Neural crest cell (in vitro differentiated cells): Measurements from ENCODE around the gene NATD1. TPM values are rescaled to one million over a fixed set of nuclear protein-coding genes. Genes with fewer than 3 reads are reported as not detected.

ENCODE experiments used
- DNase-seq: peaks from one replicate; pipeline ENCODE4 v3.0.0; 2021; ENCODE audit warnings: low read depth, mixed read lengths, low spot score
- H3K27ac Mint-ChIP-seq: one replicate; pipeline ENCODE4 v1.8.0; 2021; ENCODE audit warnings: mild to moderate bottlenecking, mixed read lengths; ENCODE audit not compliant: unreplicated experiment
- H3K27me3 Mint-ChIP-seq: 2 replicates; pipeline ENCODE4 v1.8.0; 2021; ENCODE audit warnings: low read depth, mild to moderate bottlenecking, mixed read lengths
- H3K36me3 Mint-ChIP-seq: 2 replicates; pipeline ENCODE4 v1.8.0; 2021; ENCODE audit warnings: low read depth, mild to moderate bottlenecking, mixed read lengths
- H3K4me1 Mint-ChIP-seq: 2 replicates; pipeline ENCODE4 v1.8.0; 2021; ENCODE audit warnings: mixed read lengths
- H3K4me3 Mint-ChIP-seq: one replicate; pipeline ENCODE4 v1.8.0; 2021; ENCODE audit warnings: mild to moderate bottlenecking, mixed read lengths
- H3K9me3 Mint-ChIP-seq: 2 replicates; pipeline ENCODE4 v1.8.0; 2021; ENCODE audit warnings: mixed read lengths
- total RNA-seq: library from RNA; stranded (reverse); gene quantifications from 2 replicates; pipeline ENCODE4 v1.2.1, GENCODE V29; 2021
- TF ChIP-seq, protein P1 (sequence below): fragments of 200-600 bp; sonication (generic); conservative IDR thresholded peaks from 2 replicates; pipeline ENCODE4 v1.5.0; 2021; ENCODE audit warnings: antibody characterized with exemption, mild to moderate bottlenecking

The NATD1 gene
- total RNA-seq, 1 donor from 2014 or later, result 6.7 TPM

- H3K4me3 Mint-ChIP-seq, result peak within 1 kb of the TSS; percentile 87
- TF ChIP-seq, protein P1, sequence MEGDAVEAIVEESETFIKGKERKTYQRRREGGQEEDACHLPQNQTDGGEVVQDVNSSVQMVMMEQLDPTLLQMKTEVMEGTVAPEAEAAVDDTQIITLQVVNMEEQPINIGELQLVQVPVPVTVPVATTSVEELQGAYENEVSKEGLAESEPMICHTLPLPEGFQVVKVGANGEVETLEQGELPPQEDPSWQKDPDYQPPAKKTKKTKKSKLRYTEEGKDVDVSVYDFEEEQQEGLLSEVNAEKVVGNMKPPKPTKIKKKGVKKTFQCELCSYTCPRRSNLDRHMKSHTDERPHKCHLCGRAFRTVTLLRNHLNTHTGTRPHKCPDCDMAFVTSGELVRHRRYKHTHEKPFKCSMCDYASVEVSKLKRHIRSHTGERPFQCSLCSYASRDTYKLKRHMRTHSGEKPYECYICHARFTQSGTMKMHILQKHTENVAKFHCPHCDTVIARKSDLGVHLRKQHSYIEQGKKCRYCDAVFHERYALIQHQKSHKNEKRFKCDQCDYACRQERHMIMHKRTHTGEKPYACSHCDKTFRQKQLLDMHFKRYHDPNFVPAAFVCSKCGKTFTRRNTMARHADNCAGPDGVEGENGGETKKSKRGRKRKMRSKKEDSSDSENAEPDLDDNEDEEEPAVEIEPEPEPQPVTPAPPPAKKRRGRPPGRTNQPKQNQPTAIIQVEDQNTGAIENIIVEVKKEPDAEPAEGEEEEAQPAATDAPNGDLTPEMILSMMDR, result no peak
- H3K27me3 Mint-ChIP-seq, result peaks cover 19% of the 10 kb centered on the region
- H3K9me3 Mint-ChIP-seq, result no peaks in the 10 kb centered on the region
- peak; percentile 97 for DNase-seq
- peaks cover 18% of the 10 kb centered on the region for H3K4me1 Mint-ChIP-seq
- no peaks in the 10 kb centered on the region for H3K36me3 Mint-ChIP-seq
- H3K27ac Mint-ChIP-seq, result peak within 1 kb of the TSS; percentile 83
Measured at GRCh38 chr17:21284319-21285163, 31.3 kb upstream of the NATD1 start, which contains the start of gene MAP2K3. TSS of gene MAP2K3 (plus strand) at chr17:21284711. CDS start at chr17:21284921, 210 bp downstream.

DNA sequence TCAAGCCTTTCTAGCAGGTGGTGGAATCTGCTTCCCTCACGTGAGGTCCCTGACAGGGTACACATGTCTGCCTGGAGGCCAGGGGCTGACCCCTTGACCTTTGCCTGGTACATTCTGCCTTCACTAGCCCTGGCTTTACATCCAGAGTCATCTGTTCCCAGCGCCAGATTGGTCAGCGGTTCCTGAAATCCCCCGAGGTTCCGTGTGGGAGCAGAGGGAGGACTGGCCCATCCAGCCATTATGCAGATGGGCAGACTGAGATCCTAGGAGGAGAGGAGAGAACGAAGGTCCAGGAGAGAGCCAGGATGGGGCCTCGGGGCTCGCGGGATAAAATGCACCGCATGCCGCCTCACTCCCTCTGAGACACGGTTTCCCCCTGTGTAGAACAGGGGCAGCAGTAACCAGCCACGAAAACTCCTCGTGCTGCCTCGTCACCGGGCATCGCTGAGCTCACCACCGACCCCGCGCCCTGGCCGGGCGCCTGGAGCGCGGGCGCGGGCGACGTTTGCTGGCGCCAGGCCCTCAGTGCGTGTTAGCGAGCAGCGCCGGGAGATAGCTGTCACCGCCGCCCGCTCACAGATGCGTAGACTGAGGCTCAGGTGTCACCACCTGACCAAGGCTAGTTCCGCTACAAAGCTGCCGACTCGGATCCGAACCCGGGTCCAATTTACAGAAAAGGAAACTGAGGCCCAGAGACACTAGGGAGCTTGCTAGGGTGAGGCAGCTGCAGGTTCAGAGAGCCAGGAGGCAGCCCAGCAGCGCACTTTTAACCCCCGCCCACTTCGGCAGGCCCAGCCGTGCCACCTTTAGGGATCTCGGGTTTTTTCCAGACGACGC is 30.5 kb upstream of the NATD1 start:
- Mint-ChIP-seq H3K27ac (no peak overlapping the region), H3K36me3 (no peaks in the 10 kb centered on the region)

GRCh38 chr17:21282850-21283249 is 29.6 kb upstream of the NATD1 start:
- TF ChIP-seq, protein P1, result no peak
- H3K4me1 Mint-ChIP-seq, result peaks cover 18% of the 10 kb centered on the region
- no peak for DNase-seq
- no peaks in the 10 kb centered on the region for H3K36me3 Mint-ChIP-seq
- no peak overlapping the region for H3K27ac Mint-ChIP-seq
- peaks cover 26% of the 10 kb centered on the region for H3K27me3 Mint-ChIP-seq
- H3K4me3 Mint-ChIP-seq, result peak overlapping the region; percentile 81
- H3K9me3 Mint-ChIP-seq, result no peaks in the 10 kb centered on the region

More for the DNA sequence above, 30.5 kb upstream of the NATD1 start:
- peak overlapping the region; percentile 87 for H3K4me3 Mint-ChIP-seq
- H3K4me1 Mint-ChIP-seq, result peaks cover 18% of the 10 kb centered on the region
- TF ChIP-seq, protein P1, result no peak
- no peak for DNase-seq
- H3K9me3 Mint-ChIP-seq, result no peaks in the 10 kb centered on the region
- peaks cover 20% of the 10 kb centered on the region for H3K27me3 Mint-ChIP-seq

DNA sequence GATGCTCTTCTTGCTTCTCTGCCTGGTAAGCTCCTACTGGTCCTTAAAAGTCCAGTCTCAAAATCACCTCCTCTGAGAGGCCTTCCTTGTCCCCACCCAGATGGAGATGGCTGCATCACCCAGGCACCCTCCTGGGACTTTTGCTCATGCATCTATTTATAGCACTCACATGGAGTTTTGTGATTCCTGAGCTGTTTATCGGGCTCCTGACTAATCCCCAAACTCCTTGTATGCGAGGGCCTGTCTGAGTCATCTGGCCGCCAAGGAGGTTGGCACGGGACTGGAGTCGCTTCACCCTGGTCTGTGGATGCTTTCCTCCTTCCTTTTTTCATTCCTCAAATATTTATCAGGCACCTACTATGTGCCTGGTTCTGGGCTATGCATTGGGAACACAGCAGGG is 29.0 kb upstream of the NATD1 start:
- Mint-ChIP-seq H3K27me3 (peaks cover 30% of the 10 kb centered on the region), H3K4me3 (peak overlapping the region; percentile 81), H3K4me1 (peaks cover 18% of the 10 kb centered on the region), H3K27ac (no peak overlapping the region), H3K36me3 (no peaks in the 10 kb centered on the region), H3K9me3 (no peaks in the 10 kb centered on the region)
- no peak for DNase-seq
- TF ChIP-seq, protein P1, result no peak

DNA sequence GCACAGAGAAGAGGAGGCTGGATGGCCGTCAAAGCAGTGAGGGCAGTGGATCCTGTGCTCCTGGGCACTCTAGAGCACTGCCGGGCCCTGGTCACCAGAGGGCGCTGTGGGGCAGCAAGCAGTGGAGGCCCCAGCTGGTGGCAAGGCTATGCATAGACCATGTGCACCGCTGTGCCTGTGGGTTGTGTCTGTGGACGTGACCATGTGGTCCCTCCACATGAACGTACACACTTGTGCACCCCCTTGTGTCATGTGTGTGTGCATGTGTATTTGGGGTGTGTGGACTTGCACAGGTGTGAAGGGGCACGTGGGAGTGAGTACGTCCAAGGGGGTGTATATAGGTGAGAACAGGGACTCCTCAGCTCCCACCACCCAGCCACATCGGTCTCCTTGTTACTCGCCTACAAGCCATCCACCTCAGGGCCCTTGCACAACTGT is 26.9 kb upstream of the NATD1 start:
- Mint-ChIP-seq H3K27me3 (peaks cover 43% of the 10 kb centered on the region), H3K9me3 (no peaks in the 10 kb centered on the region), H3K4me1 (peaks cover 8% of the 10 kb centered on the region), H3K36me3 (no peaks in the 10 kb centered on the region), H3K27ac (no peak overlapping the region), H3K4me3 (peak overlapping the region; percentile 72)
- TF ChIP-seq, protein P1, result peak; percentile 96
- peak; percentile 96 for DNase-seq
